Ishikawa (cell line): ENCODE data around the gene KIAA0513.

Source experiments
- CREB1 ChIP-seq: IDR thresholded peaks from 2 replicates; pipeline ENCODE4 v1.6.1; 2012; ENCODE audit warnings: low read depth
- MAX ChIP-seq: IDR thresholded peaks from 2 replicates; pipeline ENCODE4 v1.6.1; 2012
- NFIC ChIP-seq: IDR thresholded peaks from 2 replicates; pipeline ENCODE4 v1.6.1; 2012
- REST ChIP-seq: IDR thresholded peaks from 2 replicates; pipeline ENCODE4 v1.6.1; 2012; ENCODE audit warnings: low read depth, mild to moderate bottlenecking
- USF1 ChIP-seq: IDR thresholded peaks from 2 replicates; pipeline ENCODE4 v1.6.1; 2012

DNA sequence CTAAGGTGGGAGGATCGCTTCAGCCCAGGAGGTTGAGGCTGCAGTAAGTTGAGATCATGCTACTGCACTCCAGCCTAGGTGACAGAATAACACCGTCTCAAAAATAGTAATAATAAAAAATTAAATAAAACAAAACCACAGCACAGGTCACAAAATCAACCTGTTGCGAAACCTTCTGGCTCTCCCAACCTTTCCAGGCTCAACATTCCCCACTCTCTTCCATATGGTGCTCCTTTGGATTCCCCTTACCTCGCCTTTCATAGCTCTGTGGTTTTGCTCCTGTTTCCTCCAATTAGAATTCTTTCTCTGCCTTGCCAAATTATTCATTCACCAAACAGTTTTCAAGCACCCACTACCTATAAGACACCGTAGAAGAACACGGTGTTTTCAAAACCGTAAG, 21.0 kb upstream of the KIAA0513 start:
- TF ChIP-seq CREB1, result no peak
- TF ChIP-seq NFIC, result no peak
- no peak for TF ChIP-seq REST
- no peak for TF ChIP-seq MAX
- no peak for TF ChIP-seq USF1
